Trophoblast cell (in vitro differentiated cells and primary cell): ENCODE results near the gene VWF.

Experiments used
- DNase-seq, 2 donors: peaks; one replicate each; pipeline ENCODE4 v3.0.0-alpha.2; 2016
- H2AFZ ChIP-seq: 2 replicates; pipeline ENCODE4 v1.6.1; 2013; ENCODE audit warnings: low read length, moderate library complexity, mild to moderate bottlenecking; ENCODE audit not compliant: insufficient read depth, poor library complexity
- H2AK5ac ChIP-seq: 2 replicates; pipeline ENCODE4 v1.6.1; 2013; ENCODE audit warnings: mild to moderate bottlenecking, low read length
- H2BK120ac ChIP-seq: 2 replicates; pipeline ENCODE4 v1.6.1; 2013; ENCODE audit warnings: low read length, mild to moderate bottlenecking, moderate library complexity; ENCODE audit not compliant: insufficient read depth, poor library complexity
- H2BK12ac ChIP-seq: 2 replicates; pipeline ENCODE4 v1.6.1; 2013; ENCODE audit warnings: mild to moderate bottlenecking, low read length, moderate library complexity
- H2BK5ac ChIP-seq: 2 replicates; pipeline ENCODE4 v1.6.1; 2013; ENCODE audit warnings: low read length, low read depth, moderate library complexity, mild to moderate bottlenecking; ENCODE audit not compliant: poor library complexity
- H3K14ac ChIP-seq: 2 replicates; pipeline ENCODE4 v1.6.1; 2013; ENCODE audit warnings: mild to moderate bottlenecking, low read length
- H3K18ac ChIP-seq: 2 replicates; pipeline ENCODE4 v1.6.1; 2013; ENCODE audit warnings: mild to moderate bottlenecking, low read length
- H3K23ac ChIP-seq: 2 replicates; pipeline ENCODE4 v1.6.1; 2013; ENCODE audit warnings: low read length
- H3K27ac ChIP-seq: 2 replicates; pipeline ENCODE4 v1.5.1; 2013; ENCODE audit warnings: low read depth, mild to moderate bottlenecking, inconsistent platforms, low read length, moderate library complexity
- H3K27me3 ChIP-seq: 2 replicates; pipeline ENCODE4 v1.6.1; 2013; ENCODE audit warnings: inconsistent platforms, mild to moderate bottlenecking, low read length, moderate library complexity; ENCODE audit not compliant: insufficient read depth
- H3K36me3 ChIP-seq, 2 experiments: 1 replicate in 1 of 2; 2 replicates in 1 of 2; pipeline ENCODE4 v1.6.1; 2013; ENCODE audit warnings: low read length in 2 of 2, mild to moderate bottlenecking in 2 of 2, moderate library complexity in 1 of 2; ENCODE audit not compliant: insufficient read depth in 2 of 2, control insufficient read depth in 1 of 2
- H3K4ac ChIP-seq: 2 replicates; pipeline ENCODE4 v1.6.1; 2013; ENCODE audit warnings: low read depth, mild to moderate bottlenecking, low read length, moderate library complexity
- H3K4me1 ChIP-seq, 2 experiments: 1 replicate in 1 of 2; 2 replicates in 1 of 2; pipeline ENCODE4 v1.6.1; 2013; ENCODE audit warnings: low read length in 2 of 2, mild to moderate bottlenecking in 2 of 2, moderate library complexity in 1 of 2; ENCODE audit not compliant: insufficient read depth in 2 of 2, control insufficient read depth in 1 of 2
- H3K4me2 ChIP-seq: 2 replicates; pipeline ENCODE4 v1.6.1; 2013; ENCODE audit warnings: inconsistent platforms, mild to moderate bottlenecking, low read length, moderate library complexity
- H3K4me3 ChIP-seq: 2 replicates; pipeline ENCODE4 v1.5.1; 2013; ENCODE audit warnings: mild to moderate bottlenecking, low read depth, low read length, inconsistent platforms
- H3K79me1 ChIP-seq: one replicate; pipeline ENCODE4 v1.6.1; 2013; ENCODE audit warnings: low read length
- H3K79me2 ChIP-seq: 2 replicates; pipeline ENCODE4 v1.6.1; 2013; ENCODE audit warnings: low read length, mild to moderate bottlenecking; ENCODE audit not compliant: control insufficient read depth, insufficient read depth, poor library complexity
- H3K9ac ChIP-seq: 2 replicates; pipeline ENCODE4 v1.6.1; 2013; ENCODE audit warnings: mild to moderate bottlenecking, low read length
- H3K9me3 ChIP-seq: 2 replicates; pipeline ENCODE4 v1.6.1; 2013; ENCODE audit warnings: low read depth, mild to moderate bottlenecking, control low read depth, inconsistent platforms, low read length; ENCODE audit not compliant: insufficient read depth
- H4K12ac ChIP-seq: 2 replicates; pipeline ENCODE4 v1.6.1; 2013; ENCODE audit warnings: low read depth, mild to moderate bottlenecking, low read length, moderate library complexity
- H4K8ac ChIP-seq: 2 replicates; pipeline ENCODE4 v1.6.1; 2013; ENCODE audit warnings: low read depth, mild to moderate bottlenecking, low read length, moderate library complexity
- H4K91ac ChIP-seq: one replicate; pipeline ENCODE4 v1.6.1; 2013; ENCODE audit warnings: low read depth, mild to moderate bottlenecking, low read length, moderate library complexity
- WGBS: extraction: QIAGEN DNeasy Blood & Tissue Kit; methylation state at CpG from one replicate; pipeline ENCODE4 v1.1.7; 2013; ENCODE audit warnings: missing lambda C conversion rate; ENCODE audit not compliant: insufficient read length, insufficient coverage; ENCODE audit errors: extremely low coverage; 5-methylcytosine and 5-hydroxymethylcytosine counted together

VWF gene

DNA sequence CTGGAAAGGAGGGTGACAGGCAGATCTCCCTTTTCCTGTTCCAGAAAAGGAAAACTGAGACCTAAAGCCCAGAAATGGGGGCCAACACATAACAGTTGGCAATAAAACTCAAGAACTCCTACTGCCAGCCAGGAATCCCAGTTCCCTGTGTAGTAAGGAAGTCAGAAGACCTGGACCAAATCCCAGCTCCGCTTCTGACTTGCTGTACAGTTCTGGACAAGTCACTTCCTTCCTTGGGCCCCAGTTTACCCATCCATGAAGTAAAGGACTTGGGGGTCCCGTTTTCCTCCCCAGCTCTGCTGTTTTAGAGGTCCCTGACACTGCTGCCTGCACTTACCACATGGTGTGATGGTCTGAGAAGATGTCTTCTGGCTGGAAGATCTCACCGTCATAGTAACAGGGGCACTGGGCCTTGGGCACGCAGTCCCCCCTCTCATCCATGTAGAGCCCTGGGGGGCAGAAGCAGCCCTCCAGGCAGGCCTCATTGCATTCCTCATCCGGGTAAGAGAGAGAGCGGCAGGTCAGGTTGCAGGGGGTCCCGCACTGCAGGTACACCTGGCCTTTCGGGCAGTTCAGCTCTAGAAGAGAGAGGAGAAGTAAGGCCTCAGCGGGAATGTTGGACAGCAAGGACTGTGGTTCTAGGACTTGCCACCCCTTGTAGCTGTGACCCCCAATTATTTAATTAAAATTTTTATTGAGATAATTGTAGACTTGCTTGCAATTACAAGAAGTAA, 72.1 kb downstream of the VWF start:
- H2AK5ac ChIP-seq: no peak overlapping the region
- no peaks in the 10 kb centered on the region for H3K27me3 ChIP-seq
- H3K4me3 ChIP-seq: no peak overlapping the region
- H4K8ac ChIP-seq: no peak overlapping the region
- no peak overlapping the region for H3K23ac ChIP-seq
- H3K18ac ChIP-seq: no peak overlapping the region
- H4K91ac ChIP-seq: no peak overlapping the region
- H2AFZ ChIP-seq: no peak overlapping the region
- H3K4me1 ChIP-seq: peaks cover 8 to 11% of the 10 kb centered on the region in 2 experiments
- DNase-seq: no peak
- H3K9ac ChIP-seq: no peak overlapping the region
- H3K79me2 ChIP-seq: no peaks in the 10 kb centered on the region
- no peak overlapping the region for H2BK120ac ChIP-seq
- H3K79me1 ChIP-seq: peaks cover 5% of the 10 kb centered on the region
- H3K9me3 ChIP-seq: peaks cover 3% of the 10 kb centered on the region
- no peak overlapping the region for H3K14ac ChIP-seq
- H2BK5ac ChIP-seq: no peak overlapping the region
- H3K4me2 ChIP-seq: no peak overlapping the region
- no peaks in the 10 kb centered on the region for H3K36me3 ChIP-seq
- H3K4ac ChIP-seq: no peak overlapping the region
- WGBS: no CpG with 5 or more reads among the region's 9 CpGs
- no peak overlapping the region for H3K27ac ChIP-seq
- no peak overlapping the region for H4K12ac ChIP-seq
- H2BK12ac ChIP-seq: no peak overlapping the region

- H3K4me1 ChIP-seq: peaks cover 0 to 3% of the 10 kb centered on the region in 2 experiments
- no peak overlapping the region for H4K8ac ChIP-seq
- no CpG with 5 or more reads among the region's 8 CpGs for WGBS
- H3K79me2 ChIP-seq: no peaks in the 10 kb centered on the region
- no peak overlapping the region for H3K4me2 ChIP-seq
- no peak overlapping the region for H2BK5ac ChIP-seq
- H2BK120ac ChIP-seq: no peak overlapping the region
- no peaks in the 10 kb centered on the region for H3K36me3 ChIP-seq
- H3K79me1 ChIP-seq: no peaks in the 10 kb centered on the region
- H2AFZ ChIP-seq: no peak overlapping the region
- H3K18ac ChIP-seq: no peak overlapping the region
- H4K91ac ChIP-seq: no peak overlapping the region
- no peak overlapping the region for H4K12ac ChIP-seq
- no peak overlapping the region for H3K27ac ChIP-seq
- no peak overlapping the region for H3K4ac ChIP-seq
- peaks cover 5% of the 10 kb centered on the region for H3K9me3 ChIP-seq
- no peak overlapping the region for H2BK12ac ChIP-seq
- no peak overlapping the region for H3K23ac ChIP-seq
- peak in 1 of 2 donors; percentile 31 for DNase-seq
- no peak overlapping the region for H3K14ac ChIP-seq
- H3K4me3 ChIP-seq: no peak overlapping the region
- no peak overlapping the region for H3K9ac ChIP-seq
- no peaks in the 10 kb centered on the region for H3K27me3 ChIP-seq
- no peak overlapping the region for H2AK5ac ChIP-seq
Measured at GRCh38 chr12:6049992-6050391, 74.5 kb downstream of the VWF start.

DNA sequence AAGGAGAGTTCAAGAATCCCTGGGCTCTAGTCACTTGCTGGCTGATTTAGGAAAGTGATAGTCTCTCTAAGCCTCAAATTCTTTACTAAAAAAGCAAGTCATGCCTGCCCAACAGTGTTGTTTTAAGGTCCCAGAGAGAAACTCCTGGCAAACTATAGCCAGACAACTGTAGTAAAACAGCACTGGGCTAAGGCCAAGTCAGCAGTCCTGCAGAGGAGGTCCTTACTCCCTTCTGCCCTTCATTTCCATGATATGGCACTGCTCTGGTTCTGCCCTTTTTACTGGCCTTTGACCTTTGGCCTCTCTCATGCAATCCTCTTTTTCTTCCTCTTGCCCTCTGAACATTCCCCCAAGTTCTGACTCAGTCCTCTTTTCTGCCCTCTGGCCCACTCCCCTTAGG, 74.9 kb downstream of the VWF start:
- Histone ChIP-seq H3K4me1 (peaks cover 0 to 3% of the 10 kb centered on the region in 2 experiments), H4K12ac (no peak overlapping the region), H4K8ac (no peak overlapping the region), H3K36me3 (no peaks in the 10 kb centered on the region), H3K27ac (no peak overlapping the region), H2AK5ac (no peak overlapping the region), H3K4ac (no peak overlapping the region), H3K23ac (no peak overlapping the region), H3K9me3 (peaks cover 5% of the 10 kb centered on the region), H2BK5ac (no peak overlapping the region), H3K79me1 (no peaks in the 10 kb centered on the region), H3K14ac (no peak overlapping the region), H2AFZ (no peak overlapping the region), H3K27me3 (no peaks in the 10 kb centered on the region), H3K79me2 (no peaks in the 10 kb centered on the region), H3K4me3 (no peak overlapping the region), H3K9ac (no peak overlapping the region), H3K18ac (no peak overlapping the region), H4K91ac (no peak overlapping the region), H2BK12ac (no peak overlapping the region), H2BK120ac (no peak overlapping the region), H3K4me2 (no peak overlapping the region)
- no peak for DNase-seq

- Histone ChIP-seq H3K9me3 (peaks cover 5% of the 10 kb centered on the region), H3K4me1 (peaks cover 0 to 6% of the 10 kb centered on the region in 2 experiments), H3K4me3 (no peak overlapping the region), H4K91ac (no peak overlapping the region), H3K14ac (no peak overlapping the region), H3K18ac (no peak overlapping the region), H3K4me2 (no peak overlapping the region), H3K79me2 (no peaks in the 10 kb centered on the region), H3K27ac (no peak overlapping the region), H3K4ac (no peak overlapping the region), H2BK120ac (no peak overlapping the region), H3K9ac (no peak overlapping the region), H4K12ac (no peak overlapping the region), H3K36me3 (no peaks in the 10 kb centered on the region), H2AFZ (no peak overlapping the region), H3K79me1 (no peaks in the 10 kb centered on the region), H4K8ac (no peak overlapping the region), H2BK5ac (no peak overlapping the region), H2AK5ac (no peak overlapping the region), H3K27me3 (no peaks in the 10 kb centered on the region), H2BK12ac (no peak overlapping the region), H3K23ac (no peak overlapping the region)
- peak; percentile 90 to 94 for DNase-seq
- WGBS: no CpG with 5 or more reads among the region's 13 CpGs
Measured at GRCh38 chr12:6047249-6048237, 76.9 kb downstream of the VWF start.
